ENCODE data around the gene LAMC1.

GRCh38 chr1:183089025-183089639 lies 65.9 kb downstream of the LAMC1 start:
- TF ChIP-seq EZH2 (IDR thresholded peaks at IDR 0.05; ENCODE audit: low read length, unreplicated experiment) (no peak), CTCF (conservative IDR thresholded peaks at IDR 0.05; ENCODE audit: low read depth, low read length) (no peak), EZH2phosphoT487 (IDR thresholded peaks at IDR 0.05; ENCODE audit: borderline replicate concordance, low read length) (no peak)

Data from PC-3 (cell line).